Adrenal gland (tissue), 12 donors: ENCODE results near the gene YY1. TPM values are rescaled to one million over a fixed set of nuclear protein-coding genes. Genes with fewer than 3 reads are reported as not detected.

Source experiments
- DNase-seq, 7 donors: peaks; one replicate each; pipeline ENCODE4 v3.0.0-alpha.2; 2019 to 2020
- H3K27ac ChIP-seq, 5 donors: fragments of 200-600 bp; sonication (generic) in 4 of 5; 1 replicate in 3 of 5; 2 replicates in 2 of 5; pipeline versions ENCODE4 v1.5.1 to v1.8.0; 2016 to 2020; ENCODE audit warnings: mild to moderate bottlenecking in 1 of 5
- H3K27me3 ChIP-seq: fragments of 200-600 bp; 2 replicates; pipeline ENCODE4 v1.8.0; 2021
- H3K36me3 ChIP-seq, 2 donors: fragments of 200-600 bp; replicated peaks in 1 of 2; 1 replicate in 1 of 2; 2 replicates in 1 of 2; pipeline versions ENCODE4 v1.5.1 to v1.8.0; 2018 to 2022
- H3K4me1 ChIP-seq, 2 donors: fragments of 200-600 bp; replicated peaks in 1 of 2; 1 replicate in 1 of 2; 2 replicates in 1 of 2; pipeline versions ENCODE4 v1.5.1 to v1.8.0; 2018 to 2021
- H3K4me3 ChIP-seq, 4 donors: fragments of 200-600 bp; sonication (generic) in 3 of 4; one replicate each; pipeline ENCODE4 v1.5.1; 2016 to 2018
- H3K9me3 ChIP-seq, 3 donors: fragments of 200-600 bp; sonication (generic) in 1 of 3; replicated peaks in 1 of 3; 1 replicate in 2 of 3; 2 replicates in 1 of 3; pipeline versions ENCODE4 v1.5.1 to v1.8.0; 2016 to 2021
- CTCF ChIP-seq, 6 experiments: fragments of 450-650 bp in 4 of 6; fragments of 200-600 bp in 2 of 6; sonication (generic) in 1 of 6; IDR thresholded peaks; 1 replicate in 5 of 6; 2 replicates in 1 of 6; pipeline versions ENCODE4 v1.5.1 to v1.8.0; 2016 to 2021; ENCODE audit warnings: antibody characterized with exemption in 6 of 6, mild to moderate bottlenecking in 2 of 6, moderate library complexity in 1 of 6
- POLR2A ChIP-seq, 2 donors: fragments of 450-650 bp; IDR thresholded peaks; one replicate each; pipeline ENCODE4 v1.6.1; 2017; ENCODE audit warnings: antibody characterized with exemption in 2 of 2, mild to moderate bottlenecking in 2 of 2, moderate library complexity in 1 of 2
- WGBS, 4 donors: extraction: QIAGEN DNeasy Blood & Tissue Kit in 2 of 4; methylation state at CpG; one replicate each; pipeline versions ENCODE4 v1.1.5 to v1.1.7; 2013 to 2017; 5-methylcytosine and 5-hydroxymethylcytosine counted together
- intact Hi-C, 2 donors: fragments of 100-400 bp; cut with DNase I; formaldehyde crosslinking; loops; one replicate each; pipeline versions ENCODE4 v1.14.1 to v1.15.0; 2022 to 2023
- microRNA counts, 2 donors: library from miRNA; unstranded; fragments of <30 nt; microRNA quantifications; one replicate each; lab custom pipeline; 2016
- microRNA-seq, 3 donors: library from miRNA; unstranded; fragments of <30 nt; microRNA quantifications; one replicate each; pipeline ENCODE4, GENCODE V29; 2017 to 2020
- polyA plus RNA-seq, 3 donors: library from polyadenylated mRNA; stranded (reverse); fragments of 200-250 nt in 2 of 3; fragments of 350-450 nt in 1 of 3; fragmentation: Illumina TruSeq in 1 of 3; extraction: RNeasy Lipid Tissue Mini Kit (QIAGEN cat#74804) in 1 of 3; gene quantifications; one replicate each; pipeline ENCODE4 v1.2.3, GENCODE V29; 2013 to 2014
- small RNA-seq, 2 donors: library from RNA; depleted of rRNA; stranded (forward); fragments of <200 nt; gene quantifications; one replicate each; pipeline ENCODE3, GENCODE V24; 2016
- total RNA-seq, 9 donors: library from RNA; depleted of rRNA in 4 of 9; stranded (reverse); fragments of >200 nt in 4 of 9; fragments of 120-200 nt in 1 of 9; fragmentation: NEBNext Ultra II Directional in 1 of 9; extraction: Animal tissue kit (Norgen Biotek cat#: 25700) in 1 of 9; gene quantifications; one replicate each; pipeline versions ENCODE4 v1.1.0 to v1.2.4, GENCODE V29; 2013 to 2023
- donor health status: healthy with polysubstance abuse.
- donor health status: Bipolar disorder and iron deficiency.
- donor health status: DM: yes; HTN: yes; CAD: no.
- donor health status: DM: no; HTN: no; CAD: no.
- donor health status: DM: no; HTN: no; CAD: no.
- donor health status: DM: yes; HTN: yes; CAD: no.

The YY1 gene
- total and polyA plus RNA-seq, 12 donors: 20.1 to 79.7 (median 52.4) TPM

DNA sequence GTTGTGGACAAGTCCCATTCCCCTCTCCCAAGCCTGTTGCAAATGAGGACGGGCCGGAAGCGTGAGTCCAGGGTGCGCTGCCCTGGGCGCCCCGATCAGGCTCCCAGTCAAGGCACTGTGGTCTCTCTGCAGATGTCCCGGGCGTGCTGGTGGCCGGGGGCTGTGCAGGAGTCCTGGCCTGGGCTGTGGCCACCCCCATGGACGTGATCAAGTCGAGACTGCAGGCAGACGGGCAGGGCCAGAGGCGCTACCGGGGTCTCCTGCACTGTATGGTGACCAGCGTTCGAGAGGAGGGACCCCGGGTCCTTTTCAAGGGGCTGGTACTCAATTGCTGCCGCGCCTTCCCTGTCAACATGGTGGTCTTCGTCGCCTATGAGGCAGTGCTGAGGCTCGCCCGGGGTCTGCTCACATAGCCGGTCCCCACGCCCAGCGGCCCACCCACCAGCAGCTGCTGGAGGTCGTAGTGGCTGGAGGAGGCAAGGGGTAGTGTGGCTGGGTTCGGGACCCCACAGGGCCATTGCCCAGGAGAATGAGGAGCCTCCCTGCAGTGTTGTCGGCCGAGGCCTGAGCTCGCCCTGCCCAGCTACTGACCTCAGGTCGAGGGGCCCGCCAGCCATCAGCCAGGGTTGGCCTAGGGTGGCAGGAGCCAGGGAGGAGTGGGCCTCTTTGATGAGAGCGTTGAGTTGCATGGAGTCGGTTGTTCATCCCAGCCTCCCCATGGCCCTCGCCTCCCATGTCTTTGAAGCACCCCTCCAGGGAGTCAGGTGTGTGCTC is 90.5 kb downstream of the YY1 start:
- 85 to 92% (median 89%) methylated on average over 21 to 36 of the region's 36 CpGs for WGBS, 4 donors
- H3K27ac ChIP-seq: no peak overlapping the region
- no peak for TF ChIP-seq POLR2A (IDR thresholded peaks at IDR 0.05)
- no peak for TF ChIP-seq CTCF (IDR thresholded peaks at IDR 0.05)
- intact Hi-C loops: no loop called here
- DNase-seq: no peak
- H3K36me3 ChIP-seq: peaks cover 0 to 1% of the 10 kb centered on the region in 2 donors
- H3K4me1 ChIP-seq: no peaks in the 10 kb centered on the region
- no peaks in the 10 kb centered on the region for H3K9me3 ChIP-seq
- no peak overlapping the region for H3K4me3 ChIP-seq
- H3K27me3 ChIP-seq: no peaks in the 10 kb centered on the region

- H3K4me1 ChIP-seq: no peaks in the 10 kb centered on the region
- WGBS, 4 donors: 81 to 91% (median 85%) methylated on average over 4 to 11 of the region's 11 CpGs
- H3K27ac ChIP-seq: no peak overlapping the region
- no peak for TF ChIP-seq CTCF (IDR thresholded peaks at IDR 0.05)
- no peak for TF ChIP-seq POLR2A (IDR thresholded peaks at IDR 0.05)
- intact Hi-C loops: no loop called here
- H3K9me3 ChIP-seq: no peaks in the 10 kb centered on the region
- DNase-seq: no peak
- H3K4me3 ChIP-seq: no peak overlapping the region
- no peaks in the 10 kb centered on the region for H3K27me3 ChIP-seq
- H3K36me3 ChIP-seq: peaks cover 0 to 6% of the 10 kb centered on the region in 2 donors
These were observed 91.0 kb downstream of the YY1 start for GRCh38 chr14:100330007-100330344.

DNA sequence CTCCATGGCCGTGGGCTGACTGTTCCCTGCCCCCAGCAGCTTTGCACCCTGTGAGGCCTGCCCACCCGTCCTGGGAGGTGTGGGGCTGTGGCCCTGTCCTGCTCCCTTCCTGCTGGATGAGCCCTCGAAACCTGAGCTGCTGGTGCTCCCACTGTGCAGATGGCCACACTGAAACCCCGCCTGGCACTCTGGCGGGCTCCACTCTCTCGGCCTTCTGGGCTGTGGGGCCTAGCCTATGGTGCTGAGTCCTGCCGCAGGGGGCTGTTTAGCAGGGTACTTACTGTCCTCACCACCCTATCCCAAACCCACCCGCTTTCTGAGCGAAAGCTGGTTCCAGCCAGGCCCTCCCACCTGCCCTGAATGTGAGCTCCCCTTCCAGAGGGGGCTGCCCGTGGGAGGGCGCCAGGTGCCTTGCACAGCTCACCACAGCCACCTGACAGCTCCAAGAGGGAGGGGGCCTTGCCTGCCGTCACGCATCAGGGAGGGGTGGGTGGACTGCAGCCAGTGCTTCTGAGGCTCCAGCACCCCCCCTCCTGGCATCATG is 91.5 kb downstream of the YY1 start:
- H3K27me3 ChIP-seq: no peaks in the 10 kb centered on the region
- WGBS, 4 donors: 85 to 86% (median 85%) methylated on average over 6 to 13 of the region's 13 CpGs; no CpG with 5 or more reads in 1 of the 4 donors
- no peak overlapping the region for H3K4me3 ChIP-seq
- H3K4me1 ChIP-seq: no peaks in the 10 kb centered on the region
- H3K9me3 ChIP-seq: no peaks in the 10 kb centered on the region
- H3K36me3 ChIP-seq: peaks cover 0 to 6% of the 10 kb centered on the region in 2 donors
- intact Hi-C loops: no loop called here
- DNase-seq: no peak
- TF ChIP-seq CTCF (IDR thresholded peaks at IDR 0.05): no peak
- TF ChIP-seq POLR2A (IDR thresholded peaks at IDR 0.05): no peak
- no peak overlapping the region for H3K27ac ChIP-seq

DNA sequence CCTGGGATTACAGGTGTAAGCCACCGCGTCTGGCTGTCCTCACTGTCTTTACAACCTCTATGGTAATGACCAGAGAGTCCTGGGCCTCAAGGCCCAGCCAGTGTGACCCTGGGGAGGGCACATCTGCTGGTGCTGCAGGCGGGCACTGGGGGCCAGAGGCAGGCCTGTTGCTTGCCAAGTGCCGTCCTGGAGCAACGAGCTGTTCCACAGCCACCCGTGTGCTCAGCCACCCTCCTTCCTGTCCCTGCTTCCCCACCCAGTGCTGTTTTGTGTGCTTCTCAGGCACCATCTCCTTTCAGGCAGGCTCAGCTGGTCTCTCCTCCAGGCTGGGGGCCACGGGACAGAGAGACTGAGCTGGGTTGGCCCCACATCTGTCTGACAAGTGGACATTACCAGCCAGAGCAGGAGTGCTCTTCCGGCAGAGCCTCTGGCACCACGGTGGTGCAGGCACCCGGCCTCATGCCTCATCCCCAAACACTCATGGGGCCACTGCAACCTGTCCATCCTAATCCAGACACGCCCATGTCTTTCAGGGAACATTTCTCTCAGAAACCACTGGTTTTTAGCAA is 93.2 kb downstream of the YY1 start:
- peaks cover 0 to 15% of the 10 kb centered on the region in 2 donors for H3K36me3 ChIP-seq
- no peaks in the 10 kb centered on the region for H3K9me3 ChIP-seq
- no peak overlapping the region for H3K27ac ChIP-seq
- WGBS, 4 donors: 74 to 92% (median 84%) methylated on average over 4 to 11 of the region's 11 CpGs
- H3K4me3 ChIP-seq: no peak overlapping the region
- no peak for DNase-seq
- no peak for TF ChIP-seq CTCF (IDR thresholded peaks at IDR 0.05)
- TF ChIP-seq POLR2A (IDR thresholded peaks at IDR 0.05): no peak
- no peaks in the 10 kb centered on the region for H3K27me3 ChIP-seq
- H3K4me1 ChIP-seq: no peaks in the 10 kb centered on the region
- intact Hi-C loops: no loop called here

MicroRNAs within 50 kb of the gene (microRNA counts, 767-probe panel; counts per million panel counts)
- 0 counts per million in 2 donors for microRNA hsa-miR-345-5p (lab: Ali Mortazavi, UCI)

Small RNA genes within 50 kb of the gene (microRNA-seq; reads per million reads assigned to microRNA genes)
- gene MIR345: 153 to 404 (median 175) reads per million in 3 donors
- 0 to 0.45 (median 0) reads per million in 3 donors for gene MIR6764

Small RNA genes within 50 kb of the gene (small RNA-seq; reads per million reads assigned to genes)
- gene MIR345: 25.7 to 33.0 reads per million in 2 donors
- 0 to 0.08 reads per million in 2 donors for gene RN7SL523P

Other genes starting within 250 kb of the YY1 start
- gene EVL, start 173.7 kb upstream of the YY1 start, total RNA-seq: 10 to 100 TPM; 23.7 to 75.0 (median 37.7) TPM
- 100 to 1,000 TPM in 2 of 3 donors, 10 to 100 TPM in 1; 28.3 to 209 (median 103) TPM for gene EVL, start 173.7 kb upstream of the YY1 start, polyA plus RNA-seq
- under 1 TPM in 7 of 9 donors, not detected in 2; 0.06 to 0.69 (median 0.20) TPM for gene DEGS2, start 79.5 kb upstream of the YY1 start, total RNA-seq
- under 1 TPM in 2 of 3 donors, not detected in 1; 0.32 to 0.47 TPM for gene DEGS2, start 79.5 kb upstream of the YY1 start, polyA plus RNA-seq
- 100 to 1,000 TPM in 2 of 9 donors, 10 to 100 TPM in 7; 31.2 to 118 (median 86.4) TPM for gene SLC25A29, start 67.3 kb downstream of the YY1 start, total RNA-seq
- 100 to 1,000 TPM in 2 of 3 donors, 1 to 10 TPM in 1; 9.0 to 277 (median 150) TPM for gene SLC25A29, start 67.3 kb downstream of the YY1 start, polyA plus RNA-seq
- under 1 TPM in 2 of 9 donors, not detected in 7; 0.14 to 0.28 TPM for gene SLC25A47, start 84.2 kb downstream of the YY1 start, total RNA-seq
- under 1 TPM in 1 of 3 donors, not detected in 2; 0.07 TPM for gene SLC25A47, start 84.2 kb downstream of the YY1 start, polyA plus RNA-seq
- 10 to 100 TPM in 8 of 9 donors, 1 to 10 TPM in 1; 6.1 to 22.0 (median 15.0) TPM for gene WDR25, start 137.3 kb downstream of the YY1 start, total RNA-seq
- 10 to 100 TPM in 2 of 3 donors, 1 to 10 TPM in 1; 7.4 to 12.7 (median 10.5) TPM for gene WDR25, start 137.3 kb downstream of the YY1 start, polyA plus RNA-seq